Right lobe of liver (tissue), 6 donors: Measurements from ENCODE around the gene KIAA1549. TPM values are rescaled to one million over a fixed set of nuclear protein-coding genes. Genes with fewer than 3 reads are reported as not detected.
A peak's percentile ranks its signal among the peaks of the same experiment; 100 is the strongest.

Experiments used
- ATAC-seq, 4 donors: fragments of 200-7000 bp; cut with Tn5 transposase; one replicate each; pipeline ENCODE4 v1.9.1; 2020; ENCODE audit warnings: mild to moderate bottlenecking in 4 of 4, moderate library complexity in 4 of 4
- DNase-seq, 3 donors: peaks; one replicate each; pipeline ENCODE4 v3.0.0-alpha.2; 2020
- H3K27ac ChIP-seq, 3 donors: fragments of 200-600 bp; one replicate each; pipeline ENCODE4 v1.8.0; 2022
- H3K27me3 ChIP-seq, 2 donors: fragments of 200-600 bp; one replicate each; pipeline ENCODE4 v1.8.0; 2022
- H3K36me3 ChIP-seq, 4 donors: fragments of 200-600 bp; sonication (generic) in 1 of 4; one replicate each; pipeline versions ENCODE4 v1.5.1 to v1.8.0; 2017 to 2022; ENCODE audit warnings: control low read depth in 1 of 4
- H3K4me1 ChIP-seq, 4 donors: fragments of 200-600 bp; sonication (generic) in 1 of 4; one replicate each; pipeline versions ENCODE4 v1.5.1 to v1.8.0; 2017 to 2022; ENCODE audit warnings: control low read depth in 1 of 4
- H3K4me3 ChIP-seq, 3 donors: fragments of 200-600 bp; one replicate each; pipeline ENCODE4 v1.8.0; 2022
- H3K9me3 ChIP-seq, 4 donors: fragments of 200-600 bp; sonication (generic) in 1 of 4; one replicate each; pipeline versions ENCODE4 v1.5.1 to v1.8.0; 2017 to 2022; ENCODE audit warnings: control low read depth in 1 of 4
- CTCF ChIP-seq, 4 donors: fragments of 200-600 bp in 3 of 4; fragments of 450-650 bp in 1 of 4; IDR thresholded peaks; one replicate each; pipeline versions ENCODE4 v1.5.1 to v1.8.0; 2016 to 2022; ENCODE audit warnings: antibody characterized with exemption in 4 of 4, mild to moderate bottlenecking in 2 of 4
- POLR2A ChIP-seq: fragments of 450-650 bp; IDR thresholded peaks from one replicate; pipeline ENCODE4 v1.6.1; 2017; ENCODE audit warnings: antibody characterized with exemption, mild to moderate bottlenecking
- WGBS: methylation state at CpG from one replicate; pipeline ENCODE4 v1.1.6; 2018; ENCODE audit warnings: low coverage, low lambda C conversion rate; ENCODE audit not compliant: insufficient coverage; ENCODE audit errors: missing lambda C conversion rate; 5-methylcytosine and 5-hydroxymethylcytosine counted together
- intact Hi-C, 2 donors: fragments of 100-400 bp; cut with DNase I; formaldehyde crosslinking; loops; one replicate each; pipeline versions ENCODE4 v1.11.2 to v1.14.1; 2022
- total RNA-seq, 6 experiments: library from RNA; depleted of rRNA in 2 of 6; stranded (reverse); fragments of >200 nt in 2 of 6; fragmentation: NEBNext Ultra II Directional in 3 of 6; extraction: Animal tissue kit (Norgen Biotek cat#: 25700) in 3 of 6; gene quantifications; one replicate each; pipeline versions ENCODE4 v1.1.0 to v1.2.4, GENCODE V29; 2016 to 2023
- donor health status: DM: no; HTN: yes; CAD: no.
- donor health status: DM: no; HTN: no; CAD: no.
- donor health status: DM: no; HTN: no; CAD: no.
- donor health status: DM: no; HTN: yes; CAD: no.
- donor health status: DM: no; HTN: yes; CAD: no.

The KIAA1549 gene
- total RNA-seq, 6 experiments from 2014 or later: 0.56 to 1.9 (median 0.68) TPM

GRCh38 chr7:138919911-138920310 is 61.3 kb downstream of the KIAA1549 start:
- ATAC-seq (peak in 1 of 4 donors; percentile 17), DNase-seq (no peak)
- Histone ChIP-seq H3K36me3 (no peaks in the 10 kb centered on the region), H3K4me1 (no peaks in the 10 kb centered on the region), H3K4me3 (no peak overlapping the region), H3K27ac (no peak overlapping the region), H3K9me3 (no peaks in the 10 kb centered on the region), H3K27me3 (no peaks in the 10 kb centered on the region)
- intact Hi-C loops: no loop called here
- 60% methylated on average over 4 of the region's 5 CpGs for WGBS
- TF ChIP-seq POLR2A: no peak
- TF ChIP-seq CTCF (IDR thresholded peaks at IDR 0.05): no peak

- DNase-seq: no peak
- 82% methylated on average over 8 of the region's 9 CpGs for WGBS
- no peak for TF ChIP-seq CTCF (IDR thresholded peaks at IDR 0.05)
- no peak for TF ChIP-seq POLR2A
- H3K4me3 ChIP-seq: no peak overlapping the region
- no peaks in the 10 kb centered on the region for H3K27me3 ChIP-seq
- H3K36me3 ChIP-seq: no peaks in the 10 kb centered on the region
- intact Hi-C loops: no loop called here
- ATAC-seq: no peak
- H3K27ac ChIP-seq: no peak overlapping the region
- no peaks in the 10 kb centered on the region for H3K9me3 ChIP-seq
- no peaks in the 10 kb centered on the region for H3K4me1 ChIP-seq
These were observed 62.0 kb downstream of the KIAA1549 start for GRCh38 chr7:138919216-138919615.

GRCh38 chr7:138918756-138919155 is 62.4 kb downstream of the KIAA1549 start:
- WGBS: 89% methylated on average over 3 of the region's 10 CpGs
- DNase-seq (no peak), ATAC-seq (no peak)
- Histone ChIP-seq H3K4me1 (no peaks in the 10 kb centered on the region), H3K4me3 (no peak overlapping the region), H3K36me3 (no peaks in the 10 kb centered on the region), H3K27ac (no peak overlapping the region), H3K27me3 (no peaks in the 10 kb centered on the region), H3K9me3 (no peaks in the 10 kb centered on the region)
- TF ChIP-seq CTCF (IDR thresholded peaks at IDR 0.05) (no peak), POLR2A (no peak)
- intact Hi-C loops: no loop called here

GRCh38 chr7:138918176-138918575 is 63.0 kb downstream of the KIAA1549 start:
- ATAC-seq: no peak
- WGBS: 83% methylated on average over 11 of the region's 13 CpGs
- Histone ChIP-seq H3K9me3 (no peaks in the 10 kb centered on the region), H3K36me3 (no peaks in the 10 kb centered on the region), H3K27ac (no peak overlapping the region), H3K4me1 (no peaks in the 10 kb centered on the region), H3K27me3 (no peaks in the 10 kb centered on the region), H3K4me3 (no peak overlapping the region)
- intact Hi-C loops: no loop called here
- TF ChIP-seq POLR2A: no peak
- TF ChIP-seq CTCF (IDR thresholded peaks at IDR 0.05): no peak
- no peak for DNase-seq

GRCh38 chr7:138917771-138918170 is 63.4 kb downstream of the KIAA1549 start:
- TF ChIP-seq POLR2A (no peak), CTCF (IDR thresholded peaks at IDR 0.05) (no peak)
- H3K4me1 ChIP-seq: no peaks in the 10 kb centered on the region
- intact Hi-C loops: no loop called here
- ATAC-seq (no peak), DNase-seq (no peak)
- no peaks in the 10 kb centered on the region for H3K36me3 ChIP-seq
- WGBS: 83% methylated on average over 14 of the region's 16 CpGs
- H3K4me3 ChIP-seq: no peak overlapping the region
- H3K27me3 ChIP-seq: no peaks in the 10 kb centered on the region
- no peak overlapping the region for H3K27ac ChIP-seq
- H3K9me3 ChIP-seq: no peaks in the 10 kb centered on the region
